ENCODE data around the gene ZIC4. TPM values are rescaled to one million over a fixed set of nuclear protein-coding genes. Genes with fewer than 3 reads are reported as not detected.

Gene ZIC4
- total RNA-seq, 1 donor from 2014 or later: not detected

- DNase-seq (ENCODE audit: low spot score in 2 of 2, unreplicated experiment in 2 of 2): peak in 1 of 2 experiments; percentile 49
- Mint-ChIP-seq H3K4me1 (peaks cover 11% of the 10 kb centered on the region), H3K27me3 (ENCODE audit: low read depth) (peaks cover 94% of the 10 kb centered on the region), H3K36me3 (no peaks in the 10 kb centered on the region), H3K9me3 (no peaks in the 10 kb centered on the region), H3K4me3 (no peak overlapping the region), H3K27ac (no peak overlapping the region)
- no peak for TF ChIP-seq CTCF (IDR thresholded peaks at IDR 0.05; ENCODE audit: unreplicated experiment)
Measured at GRCh38 chr3:147423798-147424580, 17.6 kb upstream of the ZIC4 start.

GRCh38 chr3:147423537-147423797 lies 17.1 kb upstream of the ZIC4 start:
- Mint-ChIP-seq H3K4me3 (no peak overlapping the region), H3K27ac (no peak overlapping the region), H3K4me1 (peaks cover 16% of the 10 kb centered on the region), H3K36me3 (no peaks in the 10 kb centered on the region), H3K27me3 (ENCODE audit: low read depth) (peaks cover 94% of the 10 kb centered on the region), H3K9me3 (no peaks in the 10 kb centered on the region)
- no peak for TF ChIP-seq CTCF (IDR thresholded peaks at IDR 0.05; ENCODE audit: unreplicated experiment)
- no peak for DNase-seq (ENCODE audit: low spot score in 2 of 2, unreplicated experiment in 2 of 2)

- H3K4me3 Mint-ChIP-seq: no peak overlapping the region
- DNase-seq (ENCODE audit: low spot score in 2 of 2, unreplicated experiment in 2 of 2): peak in 1 of 2 experiments; percentile 50
- no peaks in the 10 kb centered on the region for H3K9me3 Mint-ChIP-seq
- no peak overlapping the region for H3K27ac Mint-ChIP-seq
- H3K27me3 Mint-ChIP-seq (ENCODE audit: low read depth): peaks cover 94% of the 10 kb centered on the region
- TF ChIP-seq CTCF (IDR thresholded peaks at IDR 0.05; ENCODE audit: unreplicated experiment): no peak
- H3K4me1 Mint-ChIP-seq: peaks cover 16% of the 10 kb centered on the region
- no peaks in the 10 kb centered on the region for H3K36me3 Mint-ChIP-seq
Measured at GRCh38 chr3:147422601-147423536, 16.5 kb upstream of the ZIC4 start.

- Mint-ChIP-seq H3K9me3 (no peaks in the 10 kb centered on the region), H3K4me1 (peaks cover 16% of the 10 kb centered on the region), H3K36me3 (no peaks in the 10 kb centered on the region)
Measured at GRCh38 chr3:147422196-147422595, 15.9 kb upstream of the ZIC4 start.

More at GRCh38 chr3:147422196-147422595, 15.9 kb upstream of the ZIC4 start:
- no peak for DNase-seq (ENCODE audit: low spot score in 2 of 2, unreplicated experiment in 2 of 2)
- Mint-ChIP-seq H3K4me3 (no peak overlapping the region), H3K27me3 (ENCODE audit: low read depth) (peaks cover 94% of the 10 kb centered on the region), H3K27ac (no peak overlapping the region)
- no peak for TF ChIP-seq CTCF (IDR thresholded peaks at IDR 0.05; ENCODE audit: unreplicated experiment)
